Measurements from ENCODE around the gene PAX4. TPM values are rescaled to one million over a fixed set of nuclear protein-coding genes. Genes with fewer than 3 reads are reported as not detected.

The PAX4 gene
- total RNA-seq, 2 experiments from 2014 or later, result not detected

DNA sequence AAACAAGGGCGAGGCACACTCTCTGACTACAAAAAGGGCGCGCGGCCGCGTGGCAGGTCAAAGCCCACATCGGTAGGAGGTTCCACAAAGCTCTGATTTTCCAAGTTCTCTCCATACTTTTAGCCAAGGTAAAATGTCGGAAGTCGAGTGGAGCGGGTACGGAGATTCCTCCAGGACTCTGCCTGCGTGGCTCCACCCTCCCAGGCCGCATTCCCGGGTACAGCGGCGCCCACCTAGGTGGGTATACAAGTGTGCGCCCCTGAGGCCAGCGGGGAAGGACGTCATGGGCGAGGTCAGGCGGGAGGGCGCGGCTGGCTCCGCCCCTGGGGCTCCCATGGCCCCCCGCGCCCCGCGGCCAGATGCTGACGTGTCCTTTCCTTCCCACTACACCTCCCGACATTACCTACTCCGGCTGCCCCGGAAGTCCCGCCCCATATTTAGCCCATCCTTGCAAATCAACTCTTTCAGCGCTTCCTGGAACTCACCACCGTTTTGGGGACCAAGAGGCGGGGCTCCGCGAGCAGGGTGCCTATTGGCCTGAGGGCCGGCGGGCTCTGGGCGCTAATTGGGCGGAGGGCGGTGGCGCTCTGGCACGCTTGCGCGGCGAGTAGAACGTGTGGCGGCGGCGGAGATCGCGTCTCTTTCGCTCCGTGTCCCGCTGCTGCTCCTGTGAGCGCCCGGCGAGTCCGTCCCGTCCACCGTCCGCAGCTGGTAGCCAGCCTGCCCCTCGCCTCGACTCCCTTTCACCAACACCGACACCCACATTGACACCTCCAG is 33.8 kb upstream of the PAX4 start, which contains the start of gene SND1:
Gene SND1, plus strand, starts transcription at position 639 of the 777 bp plus-strand sequence. CDS start 180 bp downstream, outside the sequence.
- ChIA-PET POLR2A (no interaction called here), CTCF (no interaction called here)
- Mint-ChIP-seq H3K36me3 (ENCODE audit: low read depth) (peaks cover 28% of the 10 kb centered on the region), H3K4me3 (no peak within 1 kb of the TSS), H3K27ac (peak within 1 kb of the TSS; percentile 95), H3K27me3 (ENCODE audit: low read depth) (peaks cover 3% of the 10 kb centered on the region), H3K9me3 (ENCODE audit: insufficient read depth) (no peaks in the 10 kb centered on the region), H3K4me1 (ENCODE audit: low read depth) (peaks cover 44% of the 10 kb centered on the region)
- DNase-seq, result peak; percentile 100
- ATAC-seq, result peak; percentile 96

DNA sequence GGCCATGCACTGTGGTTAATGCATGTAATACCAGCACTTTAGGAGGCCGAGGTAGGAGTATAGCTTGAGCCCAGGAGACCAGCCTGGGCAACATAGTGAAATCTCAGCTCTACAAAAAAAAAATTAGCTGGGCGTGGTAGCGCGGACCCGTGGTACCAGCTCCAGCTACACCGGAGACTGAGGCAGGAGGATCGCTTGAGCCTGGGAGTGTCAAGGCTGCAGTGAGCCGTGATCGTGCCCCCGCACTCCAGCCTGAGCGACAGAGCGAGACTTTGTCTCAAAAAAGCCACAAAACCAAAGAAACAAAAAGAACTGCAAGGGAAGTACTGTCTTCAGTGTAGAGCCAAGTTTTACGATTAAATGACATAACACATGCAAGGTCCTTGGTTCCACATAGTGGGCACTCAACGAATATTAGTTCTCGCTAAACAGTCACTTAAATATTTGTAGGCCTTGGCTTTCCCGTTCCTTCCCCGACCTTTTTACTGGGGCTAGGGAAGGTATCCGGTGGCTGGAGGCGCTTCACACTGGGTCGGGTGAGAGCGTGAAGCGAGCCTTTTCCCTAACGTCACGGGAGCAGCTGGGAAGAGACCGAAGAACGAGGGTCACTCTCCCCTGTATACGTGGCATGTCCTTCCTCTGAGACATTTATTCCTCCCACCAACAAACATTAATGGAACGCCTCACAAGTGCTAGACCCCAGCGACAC is 33.1 kb upstream of the PAX4 start:
- Mint-ChIP-seq H3K27ac (peak overlapping the region; percentile 95), H3K4me1 (ENCODE audit: low read depth) (peaks cover 41% of the 10 kb centered on the region), H3K9me3 (ENCODE audit: insufficient read depth) (no peaks in the 10 kb centered on the region), H3K36me3 (ENCODE audit: low read depth) (peaks cover 25% of the 10 kb centered on the region), H3K27me3 (ENCODE audit: low read depth) (peaks cover 5% of the 10 kb centered on the region), H3K4me3 (no peak overlapping the region)
- CTCF ChIA-PET, result no interaction called here
- ATAC-seq (no peak), DNase-seq (no peak)
- POLR2A ChIA-PET, result no interaction called here

DNA sequence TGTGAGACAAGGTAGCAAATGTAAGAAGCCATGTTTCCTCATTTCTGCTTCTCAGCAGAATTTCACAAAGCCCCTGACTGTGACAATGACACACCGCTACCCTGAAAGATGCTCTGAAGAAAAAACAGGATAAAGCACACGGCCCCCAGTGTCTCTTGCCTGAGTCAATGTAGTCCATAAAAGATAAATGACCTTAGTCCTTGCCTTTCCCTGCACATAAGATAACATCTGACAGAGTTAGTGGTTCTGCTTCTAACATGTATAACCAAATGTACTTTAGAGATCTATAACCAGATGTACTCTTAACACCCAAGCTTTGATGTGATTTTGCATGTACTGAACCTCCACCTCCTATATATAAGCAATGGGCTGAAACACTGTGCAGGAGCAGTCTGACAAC is 31.0 kb upstream of the PAX4 start:
- ChIA-PET POLR2A (interaction anchor here (0.6 kb wide), 1 partner anchor 24 kb away, joined by 3 read pairs; no protein-coding TSS in a partner anchor), CTCF (no interaction called here)
- Mint-ChIP-seq H3K4me3 (no peak overlapping the region), H3K36me3 (ENCODE audit: low read depth) (peaks cover 7% of the 10 kb centered on the region), H3K27me3 (ENCODE audit: low read depth) (peaks cover 10% of the 10 kb centered on the region), H3K4me1 (ENCODE audit: low read depth) (peaks cover 22% of the 10 kb centered on the region), H3K27ac (no peak overlapping the region), H3K9me3 (ENCODE audit: insufficient read depth) (no peaks in the 10 kb centered on the region)
- DNase-seq (no peak), ATAC-seq (no peak)

DNA sequence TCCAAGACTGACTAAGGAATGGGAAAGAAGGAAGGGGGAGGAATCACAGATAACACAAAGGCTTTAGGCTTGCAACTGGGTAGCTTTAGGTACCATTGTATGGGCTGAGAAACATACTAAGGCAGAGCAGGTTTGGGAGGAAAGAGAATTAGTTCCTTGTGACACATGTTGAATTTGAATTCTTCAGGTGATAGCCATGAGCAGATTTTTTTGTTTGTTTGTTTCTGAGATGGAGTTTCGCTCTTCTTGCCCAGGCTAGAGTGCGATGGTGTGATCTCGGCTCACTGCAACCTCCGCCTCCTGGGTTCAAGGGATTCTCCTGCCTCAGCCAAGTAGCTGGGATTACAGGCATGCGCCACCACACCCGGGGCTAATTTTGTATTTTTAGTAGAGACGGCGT is 29.7 kb upstream of the PAX4 start:
- Mint-ChIP-seq H3K27ac (no peak overlapping the region), H3K27me3 (ENCODE audit: low read depth) (peaks cover 10% of the 10 kb centered on the region), H3K4me3 (no peak overlapping the region), H3K9me3 (ENCODE audit: insufficient read depth) (no peaks in the 10 kb centered on the region), H3K4me1 (ENCODE audit: low read depth) (peaks cover 8% of the 10 kb centered on the region), H3K36me3 (ENCODE audit: low read depth) (peaks cover 2% of the 10 kb centered on the region)
- CTCF ChIA-PET, result no interaction called here
- ATAC-seq (no peak), DNase-seq (no peak)
- POLR2A ChIA-PET, result no interaction called here

DNA sequence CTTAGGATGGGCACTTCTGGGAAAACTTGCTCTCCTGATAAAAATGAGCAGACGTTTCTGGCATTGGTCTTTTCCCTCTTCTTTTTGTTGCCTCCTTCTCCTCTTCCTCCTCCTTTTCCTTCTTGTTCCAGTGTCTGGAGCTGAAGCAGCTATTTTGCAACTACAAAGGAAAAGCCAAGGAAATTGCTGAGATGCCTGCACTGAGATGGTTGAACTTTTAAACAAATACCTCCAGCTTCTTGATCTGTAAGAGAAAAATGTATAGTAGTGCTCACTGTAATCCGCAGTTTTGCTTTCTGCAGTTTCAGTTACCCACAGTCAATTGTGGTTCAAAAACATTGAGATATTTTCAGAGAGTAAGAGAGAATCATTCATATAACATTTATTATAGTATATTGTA is 26.5 kb upstream of the PAX4 start:
- H3K4me3 Mint-ChIP-seq, result no peak overlapping the region
- H3K9me3 Mint-ChIP-seq (ENCODE audit: insufficient read depth), result no peaks in the 10 kb centered on the region
- DNase-seq, result no peak
- CTCF ChIA-PET, result no interaction called here
- no peaks in the 10 kb centered on the region for H3K4me1 Mint-ChIP-seq (ENCODE audit: low read depth)
- no peaks in the 10 kb centered on the region for H3K36me3 Mint-ChIP-seq (ENCODE audit: low read depth)
- H3K27me3 Mint-ChIP-seq (ENCODE audit: low read depth), result peaks cover 16% of the 10 kb centered on the region
- POLR2A ChIA-PET, result no interaction called here
- no peak for ATAC-seq
- no peak overlapping the region for H3K27ac Mint-ChIP-seq

DNA sequence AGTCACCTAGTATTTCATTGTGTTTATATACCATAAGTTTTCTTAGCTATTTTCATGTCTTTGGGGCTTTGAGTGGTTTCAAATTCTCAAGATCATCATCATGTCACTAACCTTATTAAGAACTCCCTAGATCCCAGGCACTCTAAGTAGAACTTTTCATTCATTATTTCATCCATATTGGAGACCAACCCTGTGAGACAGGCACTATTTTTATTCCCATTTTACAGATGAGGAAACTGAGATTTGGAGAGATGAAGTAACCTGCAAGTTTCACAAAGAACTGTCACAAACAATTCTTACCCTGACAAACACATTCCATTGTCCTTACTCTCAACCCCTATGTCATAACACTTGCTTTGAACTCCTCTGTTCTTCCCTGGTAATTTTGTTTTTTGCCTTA is 20.3 kb upstream of the PAX4 start:
- peaks cover 18% of the 10 kb centered on the region for H3K27me3 Mint-ChIP-seq (ENCODE audit: low read depth)

DNA sequence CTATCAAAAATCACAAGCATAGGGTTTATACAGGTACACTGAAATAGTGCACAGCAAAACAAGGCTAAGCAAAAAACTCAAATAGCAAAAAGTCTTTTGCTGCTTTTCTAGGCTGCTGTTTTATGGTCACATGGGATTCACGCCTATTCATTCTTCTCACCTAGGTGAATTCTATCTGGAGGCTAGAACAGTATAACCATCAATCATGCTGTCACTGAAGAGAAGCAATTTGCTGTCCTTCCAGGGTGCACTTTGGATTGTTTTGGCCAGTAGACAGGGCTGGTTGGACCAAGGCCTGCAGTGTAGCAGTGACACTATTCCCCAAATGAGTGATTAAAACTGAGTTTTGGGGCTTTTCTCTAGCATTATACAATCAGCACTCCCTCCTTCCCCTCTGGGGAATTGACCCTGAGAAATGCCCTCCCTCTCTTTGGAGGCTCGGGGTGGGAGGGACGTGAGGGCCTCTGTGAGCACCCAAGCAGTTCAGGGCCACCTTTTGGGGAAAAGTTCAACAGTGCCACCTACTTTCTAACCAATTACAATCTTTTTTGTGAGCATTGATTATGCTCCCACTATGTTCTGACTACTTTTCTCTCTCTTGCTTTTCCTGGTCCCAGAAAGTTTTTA is 17.8 kb upstream of the PAX4 start:
- ChIA-PET CTCF (no interaction called here), POLR2A (no interaction called here)
- Mint-ChIP-seq H3K36me3 (ENCODE audit: low read depth) (no peaks in the 10 kb centered on the region), H3K27ac (no peak overlapping the region), H3K9me3 (ENCODE audit: insufficient read depth) (no peaks in the 10 kb centered on the region), H3K4me1 (ENCODE audit: low read depth) (no peaks in the 10 kb centered on the region), H3K4me3 (no peak overlapping the region), H3K27me3 (ENCODE audit: low read depth) (peaks cover 20% of the 10 kb centered on the region)
- DNase-seq, result no peak
- ATAC-seq, result no peak

More for the DNA sequence above, 20.3 kb upstream of the PAX4 start:
- H3K4me1 Mint-ChIP-seq (ENCODE audit: low read depth), result no peaks in the 10 kb centered on the region
- ChIA-PET POLR2A (no interaction called here), CTCF (no interaction called here)
- DNase-seq (no peak), ATAC-seq (no peak)
- H3K27ac Mint-ChIP-seq, result no peak overlapping the region
- H3K9me3 Mint-ChIP-seq (ENCODE audit: insufficient read depth), result no peaks in the 10 kb centered on the region
- H3K36me3 Mint-ChIP-seq (ENCODE audit: low read depth), result no peaks in the 10 kb centered on the region
- no peak overlapping the region for H3K4me3 Mint-ChIP-seq

DNA sequence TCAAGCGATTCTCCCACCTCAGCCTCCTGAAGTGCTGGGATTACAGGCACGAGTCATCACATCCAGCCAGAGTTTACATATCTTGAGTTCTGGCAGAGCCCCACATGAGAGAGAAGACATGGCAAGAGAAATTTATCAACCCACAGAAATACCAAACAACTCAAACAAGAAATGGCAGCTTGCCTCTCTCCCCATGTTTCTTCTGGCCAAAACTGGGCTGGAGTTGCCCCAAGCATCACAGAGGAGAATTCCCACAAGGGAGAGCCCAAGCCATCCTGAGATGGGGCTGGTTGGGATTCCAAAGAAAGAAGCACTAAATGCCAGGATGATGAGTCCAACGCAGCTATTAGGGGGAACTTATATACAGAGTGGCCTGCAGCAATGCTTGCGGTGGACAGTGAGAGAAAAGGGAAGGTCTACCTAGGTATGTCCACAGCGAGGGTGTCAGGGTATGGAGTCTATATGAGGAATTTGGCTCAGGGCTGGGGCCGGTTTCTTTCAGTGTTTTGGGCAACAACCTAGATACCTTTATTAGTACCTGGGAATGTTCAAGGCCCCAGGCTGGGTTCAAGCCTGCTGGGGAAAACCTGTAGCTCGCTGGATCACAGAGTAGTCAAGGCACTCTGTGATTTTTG is 14.5 kb upstream of the PAX4 start:
- H3K27ac Mint-ChIP-seq, result no peak overlapping the region
- H3K36me3 Mint-ChIP-seq (ENCODE audit: low read depth), result no peaks in the 10 kb centered on the region
- H3K4me1 Mint-ChIP-seq (ENCODE audit: low read depth), result no peaks in the 10 kb centered on the region
- H3K27me3 Mint-ChIP-seq (ENCODE audit: low read depth), result peaks cover 15% of the 10 kb centered on the region
- ChIA-PET POLR2A (no interaction called here), CTCF (no interaction called here)
- no peak overlapping the region for H3K4me3 Mint-ChIP-seq
- no peaks in the 10 kb centered on the region for H3K9me3 Mint-ChIP-seq (ENCODE audit: insufficient read depth)
- ATAC-seq, result no peak
- DNase-seq, result no peak

DNA sequence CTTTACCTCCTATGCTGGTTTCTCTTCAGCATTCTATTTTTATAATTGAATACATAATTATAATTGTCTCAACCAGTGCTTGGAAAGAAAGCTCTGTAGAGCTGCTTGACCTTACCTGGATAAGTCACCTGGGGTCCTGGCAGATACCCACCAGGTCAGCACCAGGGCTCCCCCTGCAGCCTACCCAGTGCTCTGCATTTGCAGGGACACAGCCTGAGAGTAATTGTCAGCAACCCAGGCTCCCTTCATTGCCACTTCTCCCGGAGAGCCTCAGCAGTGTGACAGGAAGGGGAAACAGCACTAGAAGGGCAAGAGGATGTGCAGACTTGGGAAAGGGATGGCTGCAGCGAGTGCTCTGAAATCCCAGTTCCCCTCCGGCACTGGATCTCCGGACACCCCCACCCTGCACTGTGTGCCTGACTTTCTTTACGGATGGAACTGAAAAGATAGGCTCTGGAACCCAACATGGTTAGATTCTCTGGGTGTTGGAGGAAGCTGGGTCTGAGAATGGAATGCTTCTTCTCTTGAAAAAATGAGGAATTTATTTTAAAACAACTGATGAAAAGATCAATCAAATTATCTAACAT is 11.4 kb upstream of the PAX4 start:
- H3K9me3 Mint-ChIP-seq (ENCODE audit: insufficient read depth), result no peaks in the 10 kb centered on the region
- POLR2A ChIA-PET, result no interaction called here
- H3K27me3 Mint-ChIP-seq (ENCODE audit: low read depth), result peaks cover 23% of the 10 kb centered on the region
- CTCF ChIA-PET, result interaction anchor here (0.6 to 1.1 kb wide), 6 partner anchors 11 to 826 kb away, joined by 3 to 4 read pairs (median 4); no protein-coding TSS in a partner anchor
- DNase-seq (peak; percentile 47), ATAC-seq (peak; percentile 70)
- H3K27ac Mint-ChIP-seq, result no peak overlapping the region
- no peak overlapping the region for H3K4me3 Mint-ChIP-seq
- no peaks in the 10 kb centered on the region for H3K36me3 Mint-ChIP-seq (ENCODE audit: low read depth)
- H3K4me1 Mint-ChIP-seq (ENCODE audit: low read depth), result no peaks in the 10 kb centered on the region

DNA sequence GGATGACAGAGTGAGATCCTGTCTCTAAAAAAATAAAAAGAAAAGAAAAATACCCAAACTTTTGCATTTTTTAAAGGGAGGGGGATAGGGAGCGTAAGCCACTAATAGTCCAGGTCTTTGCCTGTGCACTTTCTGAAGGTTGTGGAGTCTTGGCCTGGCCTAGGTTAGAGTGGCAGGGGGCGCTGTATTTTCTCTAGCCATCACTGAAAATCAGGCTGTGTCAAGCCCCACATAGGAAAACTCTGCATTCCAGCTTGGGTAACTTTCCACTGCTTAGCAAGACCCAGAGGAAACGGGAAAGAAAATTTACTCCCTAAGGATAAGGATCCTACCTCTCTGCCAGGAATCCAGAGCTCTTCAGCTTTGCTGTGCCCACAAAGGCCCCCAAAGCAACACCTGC is 10.5 kb upstream of the PAX4 start:
- H3K4me3 Mint-ChIP-seq, result no peak overlapping the region
- no peaks in the 10 kb centered on the region for H3K36me3 Mint-ChIP-seq (ENCODE audit: low read depth)
- peaks cover 23% of the 10 kb centered on the region for H3K27me3 Mint-ChIP-seq (ENCODE audit: low read depth)
- no peaks in the 10 kb centered on the region for H3K4me1 Mint-ChIP-seq (ENCODE audit: low read depth)
- DNase-seq (no peak), ATAC-seq (no peak)
- CTCF ChIA-PET, result interaction anchor here (0.8 to 1.1 kb wide), 4 partner anchors 21 to 581 kb away, joined by 3 to 4 read pairs (median 4); no protein-coding TSS in a partner anchor
- H3K9me3 Mint-ChIP-seq (ENCODE audit: insufficient read depth), result no peaks in the 10 kb centered on the region
- POLR2A ChIA-PET, result no interaction called here
- no peak overlapping the region for H3K27ac Mint-ChIP-seq

DNA sequence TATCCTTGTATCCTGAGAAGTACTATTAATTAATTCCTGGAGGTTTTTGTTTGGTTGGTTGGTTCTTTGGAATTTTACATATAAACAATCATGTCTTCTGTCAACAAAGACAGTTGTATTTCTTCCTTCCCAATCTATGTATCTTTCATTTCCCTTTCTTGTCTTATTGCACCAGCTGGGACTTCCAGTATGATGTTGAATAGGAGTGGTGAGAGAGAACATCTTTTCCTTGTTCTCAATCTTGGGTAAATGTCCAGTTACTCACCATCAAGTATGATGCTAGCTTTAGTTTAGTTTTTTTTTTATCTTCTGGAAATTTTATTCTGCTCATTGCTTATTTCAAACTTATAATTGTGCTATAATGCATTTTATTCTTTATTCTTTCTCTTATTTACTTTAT is 7.4 kb upstream of the PAX4 start:
- Mint-ChIP-seq H3K27ac (no peak overlapping the region), H3K9me3 (ENCODE audit: insufficient read depth) (no peaks in the 10 kb centered on the region), H3K36me3 (ENCODE audit: low read depth) (no peaks in the 10 kb centered on the region), H3K4me1 (ENCODE audit: low read depth) (peaks cover 5% of the 10 kb centered on the region), H3K27me3 (ENCODE audit: low read depth) (peaks cover 32% of the 10 kb centered on the region), H3K4me3 (no peak overlapping the region)
- DNase-seq, result no peak
- no peak for ATAC-seq
- CTCF ChIA-PET, result no interaction called here
- POLR2A ChIA-PET, result no interaction called here

Data from activated CD8-positive, alpha-beta T cell treated with anti-CD3 and anti-CD28 coated beads, Interleukin-2, amount 10 ng/mL, durations not matched to agents 7 days and 5 days (primary cell).